ENCODE data around the gene STRBP.

The STRBP gene

GRCh38 chr9:123085916-123086315 is 182.5 kb downstream of the STRBP start:
- no peak for TF ChIP-seq CTCF (IDR thresholded peaks at IDR 0.05; ENCODE audit: insufficient read depth, missing control alignments)

GRCh38 chr9:123084256-123084655 is 184.1 kb downstream of the STRBP start:
- DNase-seq (ENCODE audit: insufficient read length, low spot score) (no peak), FAIRE-seq (no peak)
- TF ChIP-seq CTCF (IDR thresholded peaks at IDR 0.05; ENCODE audit: insufficient read depth, missing control alignments): no peak

More at GRCh38 chr9:123085916-123086315, 182.5 kb downstream of the STRBP start:
- FAIRE-seq (no peak), DNase-seq (ENCODE audit: insufficient read length, low spot score) (no peak)

- FAIRE-seq (no peak), DNase-seq (ENCODE audit: insufficient read length, low spot score) (no peak)
- no peak for TF ChIP-seq CTCF (IDR thresholded peaks at IDR 0.05; ENCODE audit: insufficient read depth, missing control alignments)
These were observed 184.7 kb downstream of the STRBP start for GRCh38 chr9:123083680-123084079.

- peak; percentile 78 for TF ChIP-seq CTCF (IDR thresholded peaks at IDR 0.05; ENCODE audit: insufficient read depth, missing control alignments)
- FAIRE-seq: no peak
- DNase-seq (ENCODE audit: insufficient read length, low spot score): no peak
These were observed 186.6 kb downstream of the STRBP start for GRCh38 chr9:123081824-123082223.

GRCh38 chr9:123080444-123080843 is 187.9 kb downstream of the STRBP start:
- no peak for TF ChIP-seq CTCF (IDR thresholded peaks at IDR 0.05; ENCODE audit: insufficient read depth, missing control alignments)
- FAIRE-seq (no peak), DNase-seq (ENCODE audit: insufficient read length, low spot score) (no peak)

GRCh38 chr9:123074628-123075027 is 193.8 kb downstream of the STRBP start:
- no peak for FAIRE-seq
- TF ChIP-seq CTCF (IDR thresholded peaks at IDR 0.05; ENCODE audit: insufficient read depth, missing control alignments): no peak
- no peak for DNase-seq (ENCODE audit: insufficient read length, low spot score)

- no peak for TF ChIP-seq CTCF (IDR thresholded peaks at IDR 0.05; ENCODE audit: insufficient read depth, missing control alignments)
- DNase-seq (ENCODE audit: insufficient read length, low spot score): no peak
- FAIRE-seq: no peak
These were observed 194.4 kb downstream of the STRBP start for GRCh38 chr9:123073991-123074422.
